SJCRH30 (cell line): ENCODE data around the gene DDX1. TPM values are rescaled to one million over a fixed set of nuclear protein-coding genes. Genes with fewer than 3 reads are reported as not detected.
"Not testable (repeated sequence)": the region's sequence is repeated elsewhere in the genome, so short reads cannot be mapped to it uniquely, and the experiment has no call there.

Experiments used
- DNase-seq, 2 experiments: peaks; one replicate each; pipeline ENCODE4 v3.0.0-alpha.2; 2015 to 2020
- H3K27ac ChIP-seq: fragments of 250-450 bp; sonication (Bioruptor Pico); 2 replicates; pipeline ENCODE4 v1.5.1; 2020; ENCODE audit warnings: mild to moderate bottlenecking, moderate library complexity
- H3K27me3 ChIP-seq: fragments of 250-450 bp; sonication (Bioruptor Pico); 2 replicates; pipeline ENCODE4 v1.5.1; 2020; ENCODE audit warnings: mild to moderate bottlenecking, moderate library complexity
- H3K36me3 ChIP-seq: fragments of 250-450 bp; sonication (Bioruptor Pico); 2 replicates; pipeline ENCODE4 v1.5.1; 2020; ENCODE audit warnings: mild to moderate bottlenecking, moderate library complexity
- H3K4me1 ChIP-seq: fragments of 250-450 bp; sonication (Bioruptor Pico); 2 replicates; pipeline ENCODE4 v1.5.1; 2020; ENCODE audit warnings: mild to moderate bottlenecking, moderate library complexity
- H3K4me3 ChIP-seq: fragments of 250-450 bp; sonication (Bioruptor Pico); 2 replicates; pipeline ENCODE4 v1.5.1; 2020; ENCODE audit warnings: mild to moderate bottlenecking, moderate library complexity
- H3K9me3 ChIP-seq: fragments of 250-450 bp; sonication (Bioruptor Pico); replicated peaks from 2 replicates; pipeline ENCODE4 v1.5.1; 2020; ENCODE audit warnings: mild to moderate bottlenecking, moderate library complexity
- total RNA-seq: library from RNA; depleted of rRNA; stranded (reverse); fragments of >200 nt; shearing (Covaris generic); gene quantifications from 2 replicates; pipeline ENCODE4 v1.2.3, GENCODE V29; 2014; rRNA removed

Gene DDX1
- 128 and 139 TPM in 2 replicates for total RNA-seq

- peak; percentile 87 to 91 for DNase-seq
- Histone ChIP-seq H3K9me3 (no peaks in the 10 kb centered on the region), H3K4me1 (no peaks in the 10 kb centered on the region; the same call in 1 of the 2 replicates), H3K4me3 (peak within 1 kb of the TSS; percentile 95), H3K36me3 (peaks cover 26% of the 10 kb centered on the region), H3K27me3 (no peaks in the 10 kb centered on the region), H3K27ac (peak within 1 kb of the TSS; percentile 87)
Observed at GRCh38 chr2:15591692-15592463, at the start of gene DDX1. TSS of gene DDX1 (plus strand) at chr2:15591868. CDS start at chr2:15591934, 66 bp downstream.

DNA sequence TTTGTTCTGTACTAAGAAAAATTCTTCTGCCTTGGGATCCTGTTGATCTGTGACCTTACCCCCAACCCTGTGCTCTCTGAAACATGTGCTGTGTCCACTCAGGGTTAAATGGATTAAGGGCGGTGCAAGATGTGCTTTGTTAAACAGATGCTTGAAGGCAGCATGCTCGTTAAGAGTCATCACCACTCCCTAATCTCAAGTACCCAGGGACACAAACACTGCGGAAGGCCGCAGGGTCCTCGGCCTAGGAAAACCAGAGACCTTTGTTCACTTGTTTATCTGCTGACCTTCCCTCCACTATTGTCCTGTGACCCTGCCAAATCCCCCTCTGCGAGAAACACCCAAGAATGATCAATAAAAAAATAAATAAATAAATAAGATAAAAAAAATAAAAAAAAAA, 49.4 kb upstream of the DDX1 start:
- H3K36me3 ChIP-seq, H3K4me1 ChIP-seq, H3K4me3 ChIP-seq, DNase-seq, H3K9me3 ChIP-seq, H3K27ac ChIP-seq, H3K27me3 ChIP-seq: not testable (repeated sequence)

DNA sequence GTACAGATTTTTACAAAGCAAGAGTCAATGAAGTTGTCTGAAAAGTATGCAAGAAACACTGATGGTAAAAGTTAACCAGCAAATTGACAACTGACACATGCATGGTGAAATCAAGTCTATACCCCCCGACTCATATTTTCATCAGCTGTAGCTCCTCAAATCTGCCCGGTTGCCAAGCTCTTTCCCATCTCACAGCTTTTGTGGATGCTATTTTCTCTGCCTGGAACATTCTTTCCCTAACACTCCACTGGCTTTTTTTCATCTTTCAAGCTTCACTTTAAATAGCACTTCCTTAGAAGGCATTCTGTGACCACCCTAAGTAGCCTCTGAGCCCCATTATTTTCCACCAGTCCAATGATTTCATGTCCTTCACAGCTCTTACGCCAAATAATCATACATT, 48.6 kb upstream of the DDX1 start:
- DNase-seq: no peak
- Histone ChIP-seq H3K4me1 (no peaks in the 10 kb centered on the region), H3K9me3 (no peaks in the 10 kb centered on the region), H3K36me3 (peaks cover 9% of the 10 kb centered on the region), H3K27me3 (no peaks in the 10 kb centered on the region), H3K4me3 (no peak overlapping the region), H3K27ac (no peak overlapping the region)

- Histone ChIP-seq H3K27ac (no peak overlapping the region), H3K36me3 (peaks cover 7% of the 10 kb centered on the region), H3K9me3 (no peaks in the 10 kb centered on the region), H3K4me3 (no peak overlapping the region), H3K27me3 (no peaks in the 10 kb centered on the region), H3K4me1 (no peaks in the 10 kb centered on the region)
- no peak for DNase-seq
Observed at GRCh38 chr2:15543541-15543940, 48.1 kb upstream of the DDX1 start.

DNA sequence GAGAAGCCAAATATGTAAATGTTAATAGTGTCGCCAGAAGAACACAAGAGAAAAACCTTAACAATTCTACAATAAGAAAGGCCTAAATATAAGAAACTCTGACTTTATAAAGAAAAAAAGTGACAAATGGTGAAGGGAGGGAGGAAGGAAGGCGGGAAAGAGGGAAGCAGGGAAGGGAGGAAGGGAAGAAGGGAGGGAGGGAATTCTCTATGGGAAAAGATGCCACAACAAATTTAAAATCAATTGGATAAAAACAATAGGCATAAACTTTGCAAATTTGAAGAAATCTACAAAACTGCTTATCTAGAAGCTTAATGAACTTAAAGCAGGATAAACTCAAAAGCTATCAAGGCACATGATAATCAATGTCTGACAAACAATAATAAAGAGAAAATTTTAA, 47.4 kb upstream of the DDX1 start:
- H3K4me3 ChIP-seq: no peak overlapping the region
- H3K9me3 ChIP-seq: no peaks in the 10 kb centered on the region
- H3K4me1 ChIP-seq: no peaks in the 10 kb centered on the region
- peaks cover 11% of the 10 kb centered on the region for H3K36me3 ChIP-seq
- no peak for DNase-seq
- H3K27ac ChIP-seq: no peak overlapping the region
- no peaks in the 10 kb centered on the region for H3K27me3 ChIP-seq

GRCh38 chr2:15546297-15547098, 45.2 kb upstream of the DDX1 start:
- Histone ChIP-seq H3K9me3 (no peaks in the 10 kb centered on the region), H3K36me3 (peaks cover 9% of the 10 kb centered on the region; the same call in 1 of the 2 replicates), H3K4me1 (no peaks in the 10 kb centered on the region), H3K27ac (no peak overlapping the region), H3K27me3 (no peaks in the 10 kb centered on the region), H3K4me3 (no peak overlapping the region)
- no peak for DNase-seq

GRCh38 chr2:15547115-15547876, 44.4 kb upstream of the DDX1 start:
- Histone ChIP-seq H3K36me3 (peaks cover 9% of the 10 kb centered on the region; the same call in 1 of the 2 replicates), H3K27ac (no peak overlapping the region), H3K9me3 (no peaks in the 10 kb centered on the region)

DNA sequence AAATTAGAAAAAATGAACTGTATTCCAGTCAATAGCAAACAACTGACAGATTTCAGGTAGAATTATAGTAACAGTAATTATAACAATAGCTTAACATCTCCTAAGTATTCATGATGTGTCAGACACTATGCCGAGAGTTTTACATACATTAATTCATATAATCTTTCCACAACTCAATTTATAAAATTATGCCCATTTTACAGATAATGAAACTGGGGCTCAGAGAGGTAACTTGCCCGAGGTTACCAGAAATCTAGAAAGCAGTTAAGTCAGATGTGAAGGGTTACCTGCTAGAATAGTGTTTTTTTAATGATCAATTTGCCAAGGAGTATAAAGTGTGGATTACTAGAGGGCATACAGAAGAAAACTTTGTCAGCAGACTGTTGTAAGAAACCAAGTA, 42.7 kb upstream of the DDX1 start:
- no peaks in the 10 kb centered on the region for H3K9me3 ChIP-seq
- H3K4me3 ChIP-seq: no peak overlapping the region
- peaks cover 11% of the 10 kb centered on the region; the same call in 1 of the 2 replicates for H3K36me3 ChIP-seq
- no peak overlapping the region for H3K27ac ChIP-seq
- no peaks in the 10 kb centered on the region for H3K27me3 ChIP-seq
- DNase-seq: no peak
- H3K4me1 ChIP-seq: no peaks in the 10 kb centered on the region

More at GRCh38 chr2:15547115-15547876, 44.4 kb upstream of the DDX1 start:
- no peaks in the 10 kb centered on the region for H3K27me3 ChIP-seq
- H3K4me3 ChIP-seq: no peak overlapping the region
- no peak for DNase-seq
- no peaks in the 10 kb centered on the region for H3K4me1 ChIP-seq

DNA sequence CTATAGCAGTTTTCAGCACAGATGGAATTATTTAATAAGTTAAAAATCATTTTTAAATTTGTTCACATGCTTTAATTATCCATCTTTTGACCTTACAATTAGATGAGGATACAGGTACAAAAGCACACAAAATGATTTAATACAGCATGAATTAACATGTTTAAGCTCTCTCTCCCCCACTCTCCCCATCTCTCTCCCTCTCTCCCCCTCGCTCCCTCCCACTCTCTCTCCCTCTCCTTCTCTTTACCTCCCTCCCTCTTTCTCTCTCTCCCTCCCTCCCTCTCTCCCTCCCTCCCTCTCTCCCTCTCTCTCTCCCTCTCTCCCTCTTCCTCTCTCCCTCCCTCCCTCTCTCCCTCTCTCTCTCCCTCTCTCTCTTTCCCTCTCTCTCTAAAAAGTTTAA, 38.1 kb upstream of the DDX1 start:
- Histone ChIP-seq H3K4me1 (no peaks in the 10 kb centered on the region), H3K27ac (no peak overlapping the region), H3K36me3 (peaks cover 11% of the 10 kb centered on the region), H3K4me3 (no peak overlapping the region), H3K27me3 (no peaks in the 10 kb centered on the region), H3K9me3 (no peaks in the 10 kb centered on the region)
- DNase-seq: no peak

GRCh38 chr2:15553951-15554350, 37.7 kb upstream of the DDX1 start:
- no peak for DNase-seq
- no peak overlapping the region for H3K27ac ChIP-seq
- no peaks in the 10 kb centered on the region for H3K27me3 ChIP-seq
- H3K36me3 ChIP-seq: peaks cover 8% of the 10 kb centered on the region
- H3K4me3 ChIP-seq: no peak overlapping the region
- H3K4me1 ChIP-seq: no peaks in the 10 kb centered on the region
- H3K9me3 ChIP-seq: no peaks in the 10 kb centered on the region

- H3K4me3 ChIP-seq: no peak overlapping the region
- no peak for DNase-seq
- peaks cover 2% of the 10 kb centered on the region for H3K4me1 ChIP-seq
- peaks cover 5% of the 10 kb centered on the region for H3K36me3 ChIP-seq
- H3K27me3 ChIP-seq: no peaks in the 10 kb centered on the region
- H3K27ac ChIP-seq: no peak overlapping the region
- H3K9me3 ChIP-seq: no peaks in the 10 kb centered on the region
Observed at GRCh38 chr2:15554525-15555218, 37.0 kb upstream of the DDX1 start.

- no peak overlapping the region for H3K27ac ChIP-seq
- no peaks in the 10 kb centered on the region for H3K27me3 ChIP-seq
- H3K9me3 ChIP-seq: no peaks in the 10 kb centered on the region
- peaks cover 5% of the 10 kb centered on the region for H3K4me1 ChIP-seq
- no peak overlapping the region for H3K4me3 ChIP-seq
- no peak for DNase-seq
- H3K36me3 ChIP-seq: peaks cover 5% of the 10 kb centered on the region
Observed at GRCh38 chr2:15555760-15556193, 35.9 kb upstream of the DDX1 start.

DNA sequence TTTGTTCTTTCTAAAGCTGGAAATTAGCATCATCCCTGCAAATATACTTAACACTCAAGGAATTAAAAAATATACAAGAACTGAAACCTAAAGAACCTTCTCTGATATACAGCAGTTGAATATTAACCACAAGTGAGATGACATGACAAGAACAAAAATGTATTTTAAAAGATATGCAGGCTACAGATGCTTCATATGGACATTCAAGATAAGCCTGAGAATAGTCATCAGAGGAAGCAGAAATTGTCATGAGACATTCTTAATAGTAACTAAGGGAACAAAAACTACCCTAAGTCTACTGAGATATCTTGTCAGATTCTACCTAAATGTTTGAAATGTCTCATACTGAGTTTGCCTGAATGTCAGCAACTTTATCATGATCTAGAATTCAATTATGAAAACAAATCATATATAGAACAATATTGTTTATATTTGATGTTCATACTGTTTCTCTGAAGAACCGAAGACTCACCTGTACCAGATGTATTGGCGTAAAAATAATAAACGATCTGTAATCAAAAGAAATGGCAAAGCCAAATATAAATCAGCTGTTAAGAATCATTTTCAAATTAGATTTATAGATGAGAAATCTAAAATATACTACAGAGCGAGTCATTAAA, 35.2 kb upstream of the DDX1 start:
- Histone ChIP-seq H3K9me3 (no peaks in the 10 kb centered on the region), H3K27me3 (no peaks in the 10 kb centered on the region), H3K27ac (no peak overlapping the region), H3K4me3 (no peak overlapping the region), H3K4me1 (peaks cover 5% of the 10 kb centered on the region), H3K36me3 (peaks cover 5% of the 10 kb centered on the region)
- DNase-seq: no peak

DNA sequence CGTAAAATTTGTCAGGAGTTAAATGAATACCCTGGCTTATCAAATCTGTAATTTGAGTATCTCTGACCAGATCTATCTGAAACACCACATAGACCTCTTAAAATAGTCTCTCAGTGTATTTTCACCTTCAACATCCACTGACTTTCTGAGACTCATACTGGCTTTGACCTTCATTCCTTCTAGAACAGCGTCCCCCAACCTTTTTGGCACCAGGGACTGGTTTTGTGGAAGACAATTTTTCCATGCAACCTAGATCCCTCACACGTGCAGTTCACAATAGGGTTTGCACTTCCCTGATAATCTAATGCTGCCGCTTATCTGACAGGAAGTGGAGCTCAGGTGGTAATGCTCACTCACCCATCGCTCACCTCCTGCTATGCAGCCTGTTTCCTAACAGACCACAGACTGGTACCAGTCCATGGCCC, 33.8 kb upstream of the DDX1 start:
- Histone ChIP-seq H3K4me3 (no peak overlapping the region), H3K4me1 (peaks cover 11% of the 10 kb centered on the region), H3K27ac (no peak overlapping the region), H3K9me3 (no peaks in the 10 kb centered on the region), H3K36me3 (peaks cover 1% of the 10 kb centered on the region), H3K27me3 (no peaks in the 10 kb centered on the region)
- DNase-seq: no peak
